Measurements from ENCODE around the gene MYO1B. TPM values are rescaled to one million over a fixed set of nuclear protein-coding genes. Genes with fewer than 3 reads are reported as not detected.

MYO1B gene
- total RNA-seq, 2 donors from 2014 or later = 11.6 to 14.7 TPM

- Histone ChIP-seq H3K27ac (peak overlapping the region; percentile 70 to 83), H3K4me1 (peaks cover 0 to 17% of the 10 kb centered on the region in 2 donors), H3K4me3 (peak overlapping the region in 1 of 2 donors; percentile 82), H3K36me3 (no peaks in the 10 kb centered on the region), H3K9me3 (peaks cover 0 to 7% of the 10 kb centered on the region in 2 donors), H3K27me3 (no peaks in the 10 kb centered on the region)
- TF ChIP-seq, protein P1, sequence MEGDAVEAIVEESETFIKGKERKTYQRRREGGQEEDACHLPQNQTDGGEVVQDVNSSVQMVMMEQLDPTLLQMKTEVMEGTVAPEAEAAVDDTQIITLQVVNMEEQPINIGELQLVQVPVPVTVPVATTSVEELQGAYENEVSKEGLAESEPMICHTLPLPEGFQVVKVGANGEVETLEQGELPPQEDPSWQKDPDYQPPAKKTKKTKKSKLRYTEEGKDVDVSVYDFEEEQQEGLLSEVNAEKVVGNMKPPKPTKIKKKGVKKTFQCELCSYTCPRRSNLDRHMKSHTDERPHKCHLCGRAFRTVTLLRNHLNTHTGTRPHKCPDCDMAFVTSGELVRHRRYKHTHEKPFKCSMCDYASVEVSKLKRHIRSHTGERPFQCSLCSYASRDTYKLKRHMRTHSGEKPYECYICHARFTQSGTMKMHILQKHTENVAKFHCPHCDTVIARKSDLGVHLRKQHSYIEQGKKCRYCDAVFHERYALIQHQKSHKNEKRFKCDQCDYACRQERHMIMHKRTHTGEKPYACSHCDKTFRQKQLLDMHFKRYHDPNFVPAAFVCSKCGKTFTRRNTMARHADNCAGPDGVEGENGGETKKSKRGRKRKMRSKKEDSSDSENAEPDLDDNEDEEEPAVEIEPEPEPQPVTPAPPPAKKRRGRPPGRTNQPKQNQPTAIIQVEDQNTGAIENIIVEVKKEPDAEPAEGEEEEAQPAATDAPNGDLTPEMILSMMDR (IDR thresholded peaks at IDR 0.05) = no peak
- no peak for DNase-seq (ENCODE audit: low spot score)
These were observed 1.7 kb downstream of the MYO1B start for GRCh38 chr2:191246820-191247380.

DNA sequence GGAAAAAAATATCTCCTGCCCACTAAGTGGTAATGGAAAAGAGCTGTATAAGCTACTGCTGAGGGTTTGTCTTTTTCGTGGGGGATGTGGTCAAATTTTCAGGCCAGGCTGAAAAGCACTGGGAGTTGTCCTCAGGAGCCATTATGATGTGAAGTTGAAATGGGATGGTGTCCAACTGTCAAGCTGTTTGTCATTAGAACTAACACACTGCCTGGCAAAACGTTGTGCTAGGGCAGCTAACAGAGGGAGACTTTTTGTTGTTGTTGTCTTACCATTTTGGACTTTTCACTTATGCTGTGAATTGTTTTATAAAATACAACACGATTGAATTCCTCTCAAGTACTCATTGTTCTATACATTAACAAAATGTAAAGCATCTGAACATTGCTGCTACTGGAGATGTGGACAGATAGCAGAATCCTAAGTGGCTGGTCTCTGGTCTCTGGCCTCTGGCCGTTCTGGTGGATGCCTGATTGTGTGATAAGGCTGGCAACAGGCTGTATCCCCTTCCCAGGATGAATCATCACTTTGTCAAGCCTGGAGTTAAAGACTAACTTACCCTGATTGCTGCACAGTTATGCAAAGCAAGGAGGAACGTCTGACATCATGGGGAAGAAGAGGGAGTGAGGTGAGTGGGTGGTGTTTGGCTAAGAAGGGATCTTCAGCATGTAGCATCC, 2.3 kb downstream of the MYO1B start:
- peak overlapping the region; percentile 70 to 83 for H3K27ac ChIP-seq
- no peaks in the 10 kb centered on the region for H3K36me3 ChIP-seq
- TF ChIP-seq, protein P1 (IDR thresholded peaks at IDR 0.05) = no peak
- DNase-seq (ENCODE audit: low spot score) = no peak
- H3K4me1 ChIP-seq = peaks cover 0 to 17% of the 10 kb centered on the region in 2 donors
- peak overlapping the region in 1 of 2 donors; percentile 82 for H3K4me3 ChIP-seq
- H3K27me3 ChIP-seq = no peaks in the 10 kb centered on the region
- peaks cover 0 to 7% of the 10 kb centered on the region in 2 donors for H3K9me3 ChIP-seq

DNA sequence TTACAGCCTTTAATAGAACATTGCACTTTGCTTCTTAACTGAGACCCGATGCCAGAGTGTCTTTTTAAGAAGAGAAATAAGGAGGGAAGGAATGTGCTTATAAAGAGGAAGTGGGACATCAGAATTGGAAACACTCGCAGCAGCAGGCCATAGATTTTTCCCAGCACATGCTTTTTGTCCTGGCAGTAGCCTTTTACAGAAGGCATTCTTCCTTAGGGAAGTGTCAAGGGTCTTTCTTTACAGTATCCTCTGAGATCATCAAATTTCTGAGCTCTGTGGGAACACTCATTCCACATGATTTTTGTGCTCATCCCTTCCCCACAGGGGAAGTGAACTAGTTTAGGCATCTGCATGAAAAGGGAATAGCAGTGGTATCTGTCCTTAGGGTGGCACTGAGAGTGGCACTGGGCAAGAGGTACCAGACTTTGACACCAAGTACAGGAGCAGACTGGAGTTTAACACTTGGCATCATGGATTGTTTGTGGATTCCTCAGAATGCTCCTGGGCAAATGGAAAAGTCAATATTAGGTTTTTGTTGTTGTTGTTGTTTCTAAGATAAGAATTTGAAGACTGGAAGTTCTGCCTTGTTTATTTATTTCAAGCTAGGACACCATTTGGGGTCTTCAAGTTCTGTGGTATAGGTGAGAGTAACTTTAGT, 4.1 kb downstream of the MYO1B start:
- Histone ChIP-seq H3K4me3 (no peak overlapping the region), H3K27ac (no peak overlapping the region), H3K4me1 (peaks cover 0 to 17% of the 10 kb centered on the region in 2 donors), H3K9me3 (no peaks in the 10 kb centered on the region), H3K36me3 (no peaks in the 10 kb centered on the region), H3K27me3 (no peaks in the 10 kb centered on the region)
- no peak for DNase-seq (ENCODE audit: low spot score)
- TF ChIP-seq, protein P1 (IDR thresholded peaks at IDR 0.05) = no peak

DNA sequence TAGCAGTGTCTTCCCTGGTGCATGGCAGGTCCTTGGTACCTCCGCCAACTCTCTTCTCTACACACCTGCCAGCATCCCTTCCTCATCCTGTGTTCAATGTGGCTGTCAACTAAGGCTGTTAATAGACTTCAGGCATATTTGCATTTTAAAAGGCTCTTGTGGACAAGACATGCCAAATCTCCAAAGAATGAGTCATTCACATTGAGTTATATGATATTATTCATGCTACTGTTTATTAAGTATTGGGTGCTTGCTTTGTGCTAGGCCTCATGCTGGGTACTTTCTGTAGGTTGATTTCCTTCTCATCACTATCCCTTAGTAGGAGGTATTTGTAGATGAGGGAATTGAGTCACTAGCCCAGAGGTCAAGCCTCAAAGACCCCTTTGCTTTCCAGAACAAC, 5.2 kb downstream of the MYO1B start:
- H3K27me3 ChIP-seq = no peaks in the 10 kb centered on the region
- no peaks in the 10 kb centered on the region for H3K36me3 ChIP-seq
- DNase-seq (ENCODE audit: low spot score) = no peak
- no peak overlapping the region for H3K27ac ChIP-seq
- no peaks in the 10 kb centered on the region for H3K9me3 ChIP-seq
- peaks cover 0 to 17% of the 10 kb centered on the region in 2 donors for H3K4me1 ChIP-seq
- no peak overlapping the region for H3K4me3 ChIP-seq
- TF ChIP-seq, protein P1 (IDR thresholded peaks at IDR 0.05) = no peak

- Histone ChIP-seq H3K27me3 (no peaks in the 10 kb centered on the region), H3K4me1 (peaks cover 0 to 20% of the 10 kb centered on the region in 2 donors), H3K4me3 (no peak overlapping the region), H3K27ac (no peak overlapping the region), H3K9me3 (no peaks in the 10 kb centered on the region), H3K36me3 (no peaks in the 10 kb centered on the region)
- TF ChIP-seq, protein P1 (IDR thresholded peaks at IDR 0.05) = no peak
- DNase-seq (ENCODE audit: low spot score) = no peak
These were observed 5.8 kb downstream of the MYO1B start for GRCh38 chr2:191250986-191251385.

Measured in right atrium auricular region (tissue), 2 donors.